Keratinocyte (primary cell): ENCODE data around the gene VAC14.

Experiments
- EZH2 ChIP-seq: IDR thresholded peaks from one replicate; pipeline ENCODE4 v1.6.1; 2012; ENCODE audit warnings: inconsistent platforms, mild to moderate bottlenecking, low read length, moderate library complexity
- TF ChIP-seq, protein P1 (sequence below), 3 experiments: IDR thresholded peaks in 1 of 3; conservative IDR thresholded peaks in 1 of 3; optimal IDR thresholded peaks in 1 of 3; 2 replicates in 2 of 3; 3 replicates in 1 of 3; pipeline versions ENCODE3 to v1.5.1; 2011; ENCODE audit warnings: low read length in 3 of 3, mild to moderate bottlenecking in 3 of 3, moderate library complexity in 2 of 3, control low read depth in 1 of 3, inconsistent platforms in 1 of 3; ENCODE audit not compliant: insufficient read depth in 2 of 3; ENCODE audit errors: extremely low read depth in 1 of 3

DNA sequence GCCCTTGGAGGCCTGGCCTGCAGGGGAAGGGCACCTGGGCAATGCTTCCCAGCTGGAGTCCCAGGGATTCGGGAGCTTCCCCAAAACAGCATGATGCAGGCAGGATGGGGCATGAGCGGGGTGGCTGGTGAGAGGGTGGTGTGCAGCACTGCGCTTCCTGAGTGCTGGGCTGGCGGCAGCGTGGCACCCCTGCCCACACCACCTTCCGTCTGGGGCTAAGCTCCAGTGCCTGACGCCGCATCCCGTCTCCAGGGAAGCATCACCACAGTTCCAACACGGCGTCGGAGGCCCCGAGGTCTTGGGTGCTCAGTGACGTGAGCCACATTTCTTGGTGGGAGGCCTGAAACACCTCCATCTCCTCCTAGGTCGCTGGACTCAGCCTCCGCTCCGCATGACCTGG is 101.3 kb downstream of the VAC14 start:
- TF ChIP-seq EZH2 = no peak
- TF ChIP-seq, protein P1, sequence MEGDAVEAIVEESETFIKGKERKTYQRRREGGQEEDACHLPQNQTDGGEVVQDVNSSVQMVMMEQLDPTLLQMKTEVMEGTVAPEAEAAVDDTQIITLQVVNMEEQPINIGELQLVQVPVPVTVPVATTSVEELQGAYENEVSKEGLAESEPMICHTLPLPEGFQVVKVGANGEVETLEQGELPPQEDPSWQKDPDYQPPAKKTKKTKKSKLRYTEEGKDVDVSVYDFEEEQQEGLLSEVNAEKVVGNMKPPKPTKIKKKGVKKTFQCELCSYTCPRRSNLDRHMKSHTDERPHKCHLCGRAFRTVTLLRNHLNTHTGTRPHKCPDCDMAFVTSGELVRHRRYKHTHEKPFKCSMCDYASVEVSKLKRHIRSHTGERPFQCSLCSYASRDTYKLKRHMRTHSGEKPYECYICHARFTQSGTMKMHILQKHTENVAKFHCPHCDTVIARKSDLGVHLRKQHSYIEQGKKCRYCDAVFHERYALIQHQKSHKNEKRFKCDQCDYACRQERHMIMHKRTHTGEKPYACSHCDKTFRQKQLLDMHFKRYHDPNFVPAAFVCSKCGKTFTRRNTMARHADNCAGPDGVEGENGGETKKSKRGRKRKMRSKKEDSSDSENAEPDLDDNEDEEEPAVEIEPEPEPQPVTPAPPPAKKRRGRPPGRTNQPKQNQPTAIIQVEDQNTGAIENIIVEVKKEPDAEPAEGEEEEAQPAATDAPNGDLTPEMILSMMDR (optimal IDR thresholded peaks at IDR 0.05 in 1 of 3, IDR thresholded peaks at IDR 0.05 in 1 of 3, conservative IDR thresholded peaks at IDR 0.05 in 1 of 3; ENCODE audit: extremely low read depth in 1 of 3, insufficient read depth in 2 of 3, low read length in 3 of 3) = no peak
